ENCODE results near the gene DNAH8. TPM values are rescaled to one million over a fixed set of nuclear protein-coding genes. Genes with fewer than 3 reads are reported as not detected.

Gene DNAH8
- total RNA-seq, 2 experiments from 2014 or later = 0.03 TPM; not detected in 1

GRCh38 chr6:39029156-39030011 is 314.3 kb downstream of the DNAH8 start:
- H3K27ac Mint-ChIP-seq = no peak overlapping the region
- peaks cover 55% of the 10 kb centered on the region for H3K27me3 Mint-ChIP-seq
- DNase-seq (peak in 12 of 14 experiments; percentile 14 to 46 (median 25)), ATAC-seq (ENCODE audit: poor library complexity) (no peak)
- Histone ChIP-seq H3K4me1 (ENCODE audit: insufficient read depth, low read length) (no peaks in the 10 kb centered on the region), H3K9me3 (ENCODE audit: control insufficient read depth in 1 of 2, insufficient read depth in 1 of 2, low read length in 2 of 2) (no peaks in the 10 kb centered on the region), H3K27me3 (ENCODE audit: control insufficient read depth in 1 of 2, insufficient read depth in 2 of 2, low read length in 2 of 2) (peaks cover 3 to 5% of the 10 kb centered on the region in 2 experiments), H3K4me3 (ENCODE audit: low read length) (no peak overlapping the region), H3K27ac (ENCODE audit: low read depth in 1 of 2, low read length in 2 of 2) (no peak overlapping the region), H3K36me3 (ENCODE audit: insufficient read depth, low read length) (no peaks in the 10 kb centered on the region)
- TF ChIP-seq, protein P1, sequence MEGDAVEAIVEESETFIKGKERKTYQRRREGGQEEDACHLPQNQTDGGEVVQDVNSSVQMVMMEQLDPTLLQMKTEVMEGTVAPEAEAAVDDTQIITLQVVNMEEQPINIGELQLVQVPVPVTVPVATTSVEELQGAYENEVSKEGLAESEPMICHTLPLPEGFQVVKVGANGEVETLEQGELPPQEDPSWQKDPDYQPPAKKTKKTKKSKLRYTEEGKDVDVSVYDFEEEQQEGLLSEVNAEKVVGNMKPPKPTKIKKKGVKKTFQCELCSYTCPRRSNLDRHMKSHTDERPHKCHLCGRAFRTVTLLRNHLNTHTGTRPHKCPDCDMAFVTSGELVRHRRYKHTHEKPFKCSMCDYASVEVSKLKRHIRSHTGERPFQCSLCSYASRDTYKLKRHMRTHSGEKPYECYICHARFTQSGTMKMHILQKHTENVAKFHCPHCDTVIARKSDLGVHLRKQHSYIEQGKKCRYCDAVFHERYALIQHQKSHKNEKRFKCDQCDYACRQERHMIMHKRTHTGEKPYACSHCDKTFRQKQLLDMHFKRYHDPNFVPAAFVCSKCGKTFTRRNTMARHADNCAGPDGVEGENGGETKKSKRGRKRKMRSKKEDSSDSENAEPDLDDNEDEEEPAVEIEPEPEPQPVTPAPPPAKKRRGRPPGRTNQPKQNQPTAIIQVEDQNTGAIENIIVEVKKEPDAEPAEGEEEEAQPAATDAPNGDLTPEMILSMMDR (IDR thresholded peaks at IDR 0.05) = peak; percentile 65
- ChIA-PET CTCF (no interaction called here), POLR2A (no interaction called here)
- no peaks in the 10 kb centered on the region for H3K9me3 Mint-ChIP-seq
- H3K36me3 Mint-ChIP-seq (ENCODE audit: low read depth) = no peaks in the 10 kb centered on the region
- intact Hi-C loops (cut with DNase I, micrococcal nuclease) = no loop called here
- no peak overlapping the region for H3K4me3 Mint-ChIP-seq
- H3K4me1 Mint-ChIP-seq (ENCODE audit: low read depth) = no peaks in the 10 kb centered on the region

DNA sequence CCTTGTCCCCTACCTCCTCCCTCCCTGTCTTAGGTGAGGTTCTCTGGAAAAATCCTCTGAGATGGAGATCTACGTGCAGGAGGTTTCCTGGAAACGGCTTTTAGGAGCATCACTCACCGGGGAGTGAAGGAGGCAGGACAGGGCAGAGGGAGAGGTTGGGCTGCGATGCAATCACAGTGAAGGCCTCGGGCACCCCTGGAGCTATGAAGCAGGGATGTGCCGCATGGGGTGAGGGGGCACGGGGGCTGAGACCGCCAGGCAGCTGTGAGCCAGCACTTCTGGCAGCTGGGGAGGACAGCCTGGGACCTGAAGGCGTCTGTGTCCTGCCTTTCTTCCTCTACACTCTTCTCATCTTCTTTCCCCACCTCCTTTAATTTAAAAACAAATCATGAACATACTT is 320.6 kb downstream of the DNAH8 start:
- no peak overlapping the region for H3K4me3 ChIP-seq (ENCODE audit: low read length)
- Mint-ChIP-seq H3K4me3 (no peak overlapping the region), H3K36me3 (ENCODE audit: low read depth) (no peaks in the 10 kb centered on the region), H3K4me1 (ENCODE audit: low read depth) (no peaks in the 10 kb centered on the region), H3K27ac (no peak overlapping the region), H3K27me3 (peaks cover 75% of the 10 kb centered on the region), H3K9me3 (no peaks in the 10 kb centered on the region)
- ATAC-seq (ENCODE audit: poor library complexity) = no peak
- no peaks in the 10 kb centered on the region for H3K4me1 ChIP-seq (ENCODE audit: insufficient read depth, low read length)
- no peak for DNase-seq
- H3K36me3 ChIP-seq (ENCODE audit: insufficient read depth, low read length) = no peaks in the 10 kb centered on the region
- POLR2A ChIA-PET = no interaction called here
- CTCF ChIA-PET = no interaction called here
- intact Hi-C loops (cut with DNase I, micrococcal nuclease) = no loop called here
- TF ChIP-seq, protein P1 (IDR thresholded peaks at IDR 0.05) = no peak
- no peak overlapping the region for H3K27ac ChIP-seq (ENCODE audit: low read depth in 1 of 2, low read length in 2 of 2)
- peaks cover 0 to 12% of the 10 kb centered on the region in 2 experiments for H3K27me3 ChIP-seq (ENCODE audit: control insufficient read depth in 1 of 2, insufficient read depth in 2 of 2, low read length in 2 of 2)
- no peaks in the 10 kb centered on the region for H3K9me3 ChIP-seq (ENCODE audit: control insufficient read depth in 1 of 2, insufficient read depth in 1 of 2, low read length in 2 of 2)

DNA sequence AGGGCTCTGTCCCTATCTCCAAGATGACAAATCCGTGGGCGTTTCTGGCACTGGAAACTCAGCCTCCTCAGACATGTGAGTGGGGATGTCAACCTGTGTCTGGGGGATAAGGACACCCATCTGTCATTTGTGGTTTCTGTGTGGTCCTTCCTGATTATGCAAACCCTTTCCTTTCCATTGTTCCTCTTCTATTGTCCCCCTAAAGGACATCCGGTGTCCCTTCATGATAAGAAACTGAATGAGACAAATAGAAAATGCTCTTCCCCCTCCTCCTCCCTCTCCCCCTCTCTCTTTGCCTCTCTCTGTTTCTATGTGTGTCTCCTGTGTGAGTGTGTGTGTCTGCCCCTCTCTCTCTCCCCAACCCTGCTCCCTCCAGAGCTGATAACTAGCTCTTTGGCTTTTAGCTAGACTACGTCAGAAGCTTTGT is 322.0 kb downstream of the DNAH8 start:
- TF ChIP-seq, protein P1 (IDR thresholded peaks at IDR 0.05) = no peak
- intact Hi-C loops (cut with DNase I, micrococcal nuclease) = no loop called here
- Mint-ChIP-seq H3K27me3 (peaks cover 80% of the 10 kb centered on the region), H3K9me3 (no peaks in the 10 kb centered on the region), H3K36me3 (ENCODE audit: low read depth) (no peaks in the 10 kb centered on the region), H3K4me1 (ENCODE audit: low read depth) (no peaks in the 10 kb centered on the region), H3K27ac (no peak overlapping the region), H3K4me3 (no peak overlapping the region)
- ChIA-PET POLR2A (no interaction called here), CTCF (no interaction called here)
- Histone ChIP-seq H3K36me3 (ENCODE audit: insufficient read depth, low read length) (no peaks in the 10 kb centered on the region), H3K27me3 (ENCODE audit: control insufficient read depth in 1 of 2, insufficient read depth in 2 of 2, low read length in 2 of 2) (peaks cover 0 to 12% of the 10 kb centered on the region in 2 experiments), H3K27ac (ENCODE audit: low read depth in 1 of 2, low read length in 2 of 2) (no peak overlapping the region), H3K9me3 (ENCODE audit: control insufficient read depth in 1 of 2, insufficient read depth in 1 of 2, low read length in 2 of 2) (peaks cover 0 to 3% of the 10 kb centered on the region in 2 experiments), H3K4me3 (ENCODE audit: low read length) (no peak overlapping the region), H3K4me1 (ENCODE audit: insufficient read depth, low read length) (no peaks in the 10 kb centered on the region)
- DNase-seq = no peak
- ATAC-seq (ENCODE audit: poor library complexity) = no peak

Measured in CD4-positive, alpha-beta T cell (primary cell).